IMR-90 (cell line): ENCODE data around the gene STMN3. TPM values are rescaled to one million over a fixed set of nuclear protein-coding genes. Genes with fewer than 3 reads are reported as not detected.

ENCODE experiments used
- ATAC-seq: fragments of 200-7000 bp; cut with Tn5 transposase; 2 replicates; pipeline ENCODE4 v1.9.1; 2020; ENCODE audit warnings: low read depth, mild to moderate bottlenecking, moderate library complexity
- BruUV-seq: library from RNA; stranded (reverse); fragments of 400-500 nt; replicated peaks from 2 replicates; lab custom pipeline; 2021; lab: Mats Ljungman, UMichigan
- CTCF ChIA-PET: fragments of 300-600 bp; formaldehyde crosslinking; extraction: SDS; loops from one replicate; lab custom pipeline; 2021; ENCODE audit warnings: antibody characterized with exemption; lab: Yijun Ruan, JAX
- POLR2A ChIA-PET: fragments of 300-600 bp; sonication (Branson Sonifier 250); formaldehyde crosslinking; loops from one replicate; lab custom pipeline; 2022; ENCODE audit warnings: antibody characterized with exemption; ENCODE audit not compliant: unreplicated experiment; lab: Charles Lee
- DNase-seq: peaks from one replicate; pipeline ENCODE4 v3.0.0; 2013
- H2AFZ ChIP-seq: replicated peaks from 2 replicates; pipeline ENCODE3; 2013; ENCODE audit warnings: low read length, mild to moderate bottlenecking; ENCODE audit not compliant: poor library complexity
- H2AK5ac ChIP-seq: 2 replicates; pipeline ENCODE4 v1.6.1; 2013; ENCODE audit warnings: low read depth, low read length, inconsistent platforms
- H2AK9ac ChIP-seq: replicated peaks from 2 replicates; pipeline ENCODE3; 2013; ENCODE audit warnings: mild to moderate bottlenecking, low read depth, low read length, moderate library complexity; ENCODE audit not compliant: poor library complexity
- H2BK120ac ChIP-seq: 2 replicates; pipeline ENCODE4 v1.6.1; 2013; ENCODE audit warnings: low read depth, low read length, inconsistent platforms
- H2BK15ac ChIP-seq: 3 replicates; pipeline ENCODE4 v1.6.1; 2013; ENCODE audit warnings: low read depth, low read length, inconsistent platforms
- H2BK20ac ChIP-seq: 2 replicates; pipeline ENCODE4 v1.6.1; 2013; ENCODE audit warnings: low read depth, mild to moderate bottlenecking, inconsistent platforms, low read length, moderate library complexity
- H2BK5ac ChIP-seq: 2 replicates; pipeline ENCODE4 v1.6.1; 2013; ENCODE audit warnings: mild to moderate bottlenecking, low read depth, low read length, inconsistent platforms; ENCODE audit not compliant: poor library complexity, severe bottlenecking
- H3K14ac ChIP-seq: replicated peaks from 2 replicates; pipeline ENCODE4 v1.6.1; 2013; ENCODE audit warnings: low read depth, low read length, inconsistent platforms
- H3K18ac ChIP-seq: 2 replicates; pipeline ENCODE4 v1.6.1; 2013; ENCODE audit warnings: low read depth, low read length, control low read depth
- H3K23ac ChIP-seq: 2 replicates; pipeline ENCODE4 v1.6.1; 2013; ENCODE audit warnings: low read depth, low read length, inconsistent platforms
- H3K27ac ChIP-seq: 2 replicates; pipeline ENCODE4 v1.5.1; 2013; ENCODE audit warnings: mild to moderate bottlenecking, control low read depth, low read length; ENCODE audit not compliant: insufficient read depth
- H3K27me3 ChIP-seq: 2 replicates; pipeline ENCODE4 v1.6.1; 2013; ENCODE audit warnings: low read length; ENCODE audit not compliant: control insufficient read depth, insufficient read depth
- H3K36me3 ChIP-seq: 2 replicates; pipeline ENCODE4 v1.6.1; 2013; ENCODE audit warnings: low read length, mixed read lengths; ENCODE audit not compliant: control insufficient read depth, insufficient read depth
- H3K4ac ChIP-seq: 2 replicates; pipeline ENCODE4 v1.6.1; 2013; ENCODE audit warnings: low read depth, low read length, inconsistent platforms
- H3K4me1 ChIP-seq: 2 replicates; pipeline ENCODE4 v1.6.1; 2013; ENCODE audit warnings: low read length, mixed read lengths; ENCODE audit not compliant: control insufficient read depth, insufficient read depth
- H3K4me2 ChIP-seq: 2 replicates; pipeline ENCODE4 v1.6.1; 2013; ENCODE audit warnings: low read depth, mild to moderate bottlenecking, control low read depth, low read length, moderate library complexity
- H3K4me3 ChIP-seq: 2 replicates; pipeline ENCODE4 v1.5.1; 2013; ENCODE audit warnings: low read depth, mild to moderate bottlenecking, control low read depth, low read length, moderate library complexity; ENCODE audit not compliant: insufficient read depth
- H3K56ac ChIP-seq: 2 replicates; pipeline ENCODE4 v1.6.1; 2013; ENCODE audit warnings: low read length, inconsistent platforms; ENCODE audit not compliant: insufficient read depth; ENCODE audit errors: extremely low read depth
- H3K79me1 ChIP-seq, 2 experiments: 2 replicates each; pipeline ENCODE4 v1.6.1; 2013; ENCODE audit warnings: low read length in 2 of 2, inconsistent platforms in 1 of 2, low read depth in 1 of 2
- H3K9ac ChIP-seq: 2 replicates; pipeline ENCODE4 v1.6.1; 2013; ENCODE audit warnings: low read depth, low read length, control low read depth
- H3K9me1 ChIP-seq: 2 replicates; pipeline ENCODE4 v1.6.1; 2013; ENCODE audit warnings: low read length, inconsistent platforms; ENCODE audit not compliant: insufficient read depth
- H3K9me3 ChIP-seq: 2 replicates; pipeline ENCODE4 v1.6.1; 2013; ENCODE audit warnings: low read length; ENCODE audit not compliant: control insufficient read depth, insufficient read depth
- H4K20me1 ChIP-seq: 2 replicates; pipeline ENCODE4 v1.6.1; 2013; ENCODE audit warnings: low read length, inconsistent platforms; ENCODE audit not compliant: insufficient read depth
- H4K5ac ChIP-seq: 2 replicates; pipeline ENCODE4 v1.6.1; 2013; ENCODE audit warnings: mild to moderate bottlenecking, low read depth, low read length, control low read depth
- H4K8ac ChIP-seq, 2 experiments: 2 replicates each; pipeline ENCODE4 v1.6.1; 2013; ENCODE audit warnings: low read depth in 2 of 2, low read length in 2 of 2, control low read depth in 1 of 2, inconsistent platforms in 1 of 2
- H4K91ac ChIP-seq: 2 replicates; pipeline ENCODE4 v1.6.1; 2013; ENCODE audit warnings: low read depth, low read length, inconsistent platforms; ENCODE audit not compliant: insufficient read depth
- BHLHE40 ChIP-seq: fragments of 150-350 bp; IDR thresholded peaks from 2 replicates; pipeline ENCODE4 v1.6.1; 2016; ENCODE audit warnings: mild to moderate bottlenecking, low read depth, low read length
- CEBPB ChIP-seq: IDR thresholded peaks from 2 replicates; pipeline ENCODE4 v1.6.1; 2012; ENCODE audit warnings: low read depth, low read length, improper control_type of control experiment
- CHD1 ChIP-seq: IDR thresholded peaks from 2 replicates; pipeline ENCODE4 v1.6.1; 2012; ENCODE audit warnings: low read depth, low read length, improper control_type of control experiment
- FOS ChIP-seq: fragments of 150-350 bp; IDR thresholded peaks from 2 replicates; pipeline ENCODE4 v1.6.1; 2016; ENCODE audit warnings: low read depth, low read length
- MAFK ChIP-seq: IDR thresholded peaks from 2 replicates; pipeline ENCODE4 v1.6.1; 2012; ENCODE audit warnings: low read depth, low read length, improper control_type of control experiment
- MAZ ChIP-seq: IDR thresholded peaks from 2 replicates; pipeline ENCODE4 v1.6.1; 2012; ENCODE audit warnings: low read depth, mild to moderate bottlenecking, low read length, improper control_type of control experiment, moderate library complexity, borderline replicate concordance
- MXI1 ChIP-seq: IDR thresholded peaks from 2 replicates; pipeline ENCODE4 v1.6.1; 2012; ENCODE audit warnings: low read depth, mild to moderate bottlenecking, low read length, moderate library complexity, borderline replicate concordance
- POLR2A ChIP-seq: IDR thresholded peaks from 2 replicates; pipeline ENCODE4 v1.6.1; 2012; ENCODE audit warnings: mild to moderate bottlenecking, low read depth, low read length
- RAD21 ChIP-seq: IDR thresholded peaks from 2 replicates; pipeline ENCODE4 v1.6.1; 2012; ENCODE audit warnings: low read length, improper control_type of control experiment
- WGBS, 2 experiments: methylation state at CpG; one replicate each; pipeline versions ENCODE4 v1.1.5 to v1.1.7; 2013; ENCODE audit warnings: missing lambda C conversion rate in 2 of 2; ENCODE audit not compliant: insufficient read length in 1 of 2; ENCODE audit errors: extremely low coverage in 2 of 2; 5-methylcytosine and 5-hydroxymethylcytosine counted together
- dilution Hi-C: fragments of 300-500 bp; cut with HindIII; formaldehyde crosslinking; loops from one replicate; pipeline ENCODE4 v1.14.3; 2018; ENCODE audit warnings: low sequenced_read_pairs; ENCODE audit not compliant: unreplicated experiment
- in situ Hi-C: fragments of 300-500 bp; cut with MboI; formaldehyde crosslinking; loops from 3 replicates; pipeline ENCODE4 v1.14.3; 2019; ENCODE audit warnings: low sequenced_read_pairs, inconsistent platforms, mixed read lengths
- intact Hi-C: fragments of 100-400 bp; cut with micrococcal nuclease; formaldehyde crosslinking; loops from 2 replicates; pipeline ENCODE4 v1.10.0; 2022
- polyA plus RNA-seq, 3 experiments: library from polyadenylated mRNA; depleted of rRNA; stranded (reverse); fragments of >200 nt; gene quantifications; 2 replicates each; pipeline ENCODE4 v1.2.3, GENCODE V29; 2012; ENCODE audit warnings: low replicate concordance in 1 of 3
- total RNA-seq: library from RNA; depleted of rRNA; stranded (reverse); fragments of >200 nt; gene quantifications from 2 replicates; pipeline ENCODE4 v1.2.3, GENCODE V29; 2012
- TF ChIP-seq, protein P1 (sequence below): conservative IDR thresholded peaks from 2 replicates; pipeline ENCODE4 v1.5.1; 2012; ENCODE audit warnings: mild to moderate bottlenecking, low read depth, low read length, improper control_type of control experiment
- TF ChIP-seq, protein P2 (sequence below): fragments of 150-350 bp; IDR thresholded peaks from 2 replicates; pipeline ENCODE4 v1.6.1; 2017; ENCODE audit warnings: mild to moderate bottlenecking, antibody characterized with exemption, low read length, low read depth

STMN3 gene
- total and polyA plus RNA-seq, 2 of the 4 experiments (the other 2 are of a cell fraction), result 20.3 to 62.3 TPM

DNA sequence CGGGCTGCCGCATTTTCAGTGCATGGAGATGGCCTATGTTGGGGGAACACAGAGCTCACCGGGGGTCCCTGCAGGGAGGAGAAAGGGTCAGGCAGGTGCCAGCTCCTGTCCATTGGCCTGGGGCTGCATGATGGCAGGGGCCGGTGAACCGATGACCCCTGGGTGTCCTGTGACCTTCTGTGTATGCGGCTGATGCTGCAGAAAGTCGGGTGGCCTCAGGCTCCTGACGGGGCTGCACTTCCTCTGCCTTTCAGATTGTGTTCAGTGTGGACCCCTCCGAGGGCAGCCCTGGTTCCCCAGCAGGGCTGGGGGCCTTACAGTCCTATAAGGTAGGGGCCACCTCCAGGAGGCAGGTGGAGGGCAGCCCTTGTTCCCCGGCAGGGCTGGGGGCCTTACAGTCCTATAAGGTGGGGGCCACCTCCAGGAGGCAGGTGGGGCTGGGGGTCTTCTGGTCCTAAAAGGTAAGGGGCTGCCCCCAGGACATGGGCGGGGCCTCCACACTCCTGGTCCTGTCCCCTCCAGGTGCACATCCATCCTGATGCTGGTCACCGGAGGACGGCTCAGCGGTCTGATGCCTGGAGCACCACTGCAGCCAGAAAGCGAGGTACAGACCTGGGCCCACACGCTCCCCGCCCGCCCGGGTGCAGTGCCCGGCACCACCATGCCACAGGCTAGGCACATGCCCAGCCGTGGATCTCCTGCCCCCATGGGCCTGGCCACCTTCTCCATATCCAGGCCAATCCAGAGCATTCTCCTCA lies 32.2 kb upstream of the STMN3 start:
- Histone ChIP-seq H4K8ac (peak overlapping the region; percentile 83 to 98; a peak in 3 of 4 replicates), H3K79me1 (peaks cover 10 to 44% of the 10 kb centered on the region in 2 experiments; a peak in 3 of 4 replicates), H2BK120ac (peak overlapping the region; percentile 95), H3K27ac (no peak overlapping the region), H2AFZ (peak overlapping the region; percentile 92), H2AK9ac (peak overlapping the region; percentile 90), H3K9me1 (peaks cover 27% of the 10 kb centered on the region), H3K36me3 (peaks cover 7% of the 10 kb centered on the region; the same call in 1 of the 2 replicates), H4K20me1 (no peaks in the 10 kb centered on the region), H3K9ac (no peak overlapping the region), H3K27me3 (no peaks in the 10 kb centered on the region), H4K91ac (peak overlapping the region; percentile 92), H3K9me3 (no peaks in the 10 kb centered on the region), H3K14ac (peak overlapping the region; percentile 73; the same call in 1 of the 2 replicates), H3K18ac (no peak overlapping the region), H3K4me1 (peaks cover 31% of the 10 kb centered on the region), H3K4ac (peak overlapping the region; percentile 98), H2BK5ac (peak overlapping the region; percentile 96), H4K5ac (peak overlapping the region; percentile 57; the same call in 1 of the 2 replicates), H3K4me3 (no peak overlapping the region), H3K56ac (no peak overlapping the region), H3K4me2 (no peak overlapping the region), H2AK5ac (peak overlapping the region; percentile 99), H2BK15ac (peak overlapping the region; percentile 42; the same call in 1 of the 3 replicates), H3K23ac (peak overlapping the region; percentile 24; the same call in 1 of the 2 replicates), H2BK20ac (peak overlapping the region; percentile 82)
- intact Hi-C loops, result no loop called here
- DNase-seq (no peak), ATAC-seq (no peak)
- ChIA-PET CTCF (no interaction called here), POLR2A (interaction anchor here (0.5 kb wide), 1 partner anchor 165 kb away, joined by 6 read pairs; no protein-coding TSS in a partner anchor)
- in situ Hi-C loops, result no loop called here
- BruUV-seq, result no TSS peak
- dilution Hi-C loops, result no loop called here
- TF ChIP-seq, protein P1, sequence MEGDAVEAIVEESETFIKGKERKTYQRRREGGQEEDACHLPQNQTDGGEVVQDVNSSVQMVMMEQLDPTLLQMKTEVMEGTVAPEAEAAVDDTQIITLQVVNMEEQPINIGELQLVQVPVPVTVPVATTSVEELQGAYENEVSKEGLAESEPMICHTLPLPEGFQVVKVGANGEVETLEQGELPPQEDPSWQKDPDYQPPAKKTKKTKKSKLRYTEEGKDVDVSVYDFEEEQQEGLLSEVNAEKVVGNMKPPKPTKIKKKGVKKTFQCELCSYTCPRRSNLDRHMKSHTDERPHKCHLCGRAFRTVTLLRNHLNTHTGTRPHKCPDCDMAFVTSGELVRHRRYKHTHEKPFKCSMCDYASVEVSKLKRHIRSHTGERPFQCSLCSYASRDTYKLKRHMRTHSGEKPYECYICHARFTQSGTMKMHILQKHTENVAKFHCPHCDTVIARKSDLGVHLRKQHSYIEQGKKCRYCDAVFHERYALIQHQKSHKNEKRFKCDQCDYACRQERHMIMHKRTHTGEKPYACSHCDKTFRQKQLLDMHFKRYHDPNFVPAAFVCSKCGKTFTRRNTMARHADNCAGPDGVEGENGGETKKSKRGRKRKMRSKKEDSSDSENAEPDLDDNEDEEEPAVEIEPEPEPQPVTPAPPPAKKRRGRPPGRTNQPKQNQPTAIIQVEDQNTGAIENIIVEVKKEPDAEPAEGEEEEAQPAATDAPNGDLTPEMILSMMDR, result no peak
- TF ChIP-seq MAFK, result no peak
- TF ChIP-seq MXI1, result no peak
- TF ChIP-seq POLR2A, result no peak
- no peak for TF ChIP-seq BHLHE40
- TF ChIP-seq CEBPB, result no peak
- no peak for TF ChIP-seq CHD1
- TF ChIP-seq, protein P2, sequence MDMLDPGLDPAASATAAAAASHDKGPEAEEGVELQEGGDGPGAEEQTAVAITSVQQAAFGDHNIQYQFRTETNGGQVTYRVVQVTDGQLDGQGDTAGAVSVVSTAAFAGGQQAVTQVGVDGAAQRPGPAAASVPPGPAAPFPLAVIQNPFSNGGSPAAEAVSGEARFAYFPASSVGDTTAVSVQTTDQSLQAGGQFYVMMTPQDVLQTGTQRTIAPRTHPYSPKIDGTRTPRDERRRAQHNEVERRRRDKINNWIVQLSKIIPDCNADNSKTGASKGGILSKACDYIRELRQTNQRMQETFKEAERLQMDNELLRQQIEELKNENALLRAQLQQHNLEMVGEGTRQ, result no peak
- no peak for TF ChIP-seq FOS
- no peak for TF ChIP-seq RAD21
- TF ChIP-seq MAZ, result no peak
- 95% methylated on average over 11 of the region's 21 CpGs; no CpG with 5 or more reads in 1 of the 2 experiments for WGBS, 2 experiments
